Osteoblast (primary cell): ENCODE data around the gene FCER1G. TPM values are rescaled to one million over a fixed set of nuclear protein-coding genes. Genes with fewer than 3 reads are reported as not detected.

ENCODE experiments used
- DNase-seq: peaks from one replicate; pipeline ENCODE4 v3.0.0; 2011; ENCODE audit warnings: low spot score, mixed read lengths; ENCODE audit not compliant: insufficient read length; ENCODE audit errors: missing footprints
- H2AFZ ChIP-seq: 2 replicates; pipeline ENCODE4 v1.6.0; 2011; ENCODE audit warnings: mild to moderate bottlenecking, low read length
- H3K27ac ChIP-seq: 2 replicates; pipeline ENCODE4 v1.5.1; 2011; ENCODE audit warnings: mild to moderate bottlenecking, low read depth, low read length, moderate library complexity
- H3K27me3 ChIP-seq: 2 replicates; pipeline ENCODE4 v1.6.0; 2012; ENCODE audit warnings: mild to moderate bottlenecking, control low read depth, inconsistent platforms, low read length, moderate library complexity; ENCODE audit not compliant: insufficient read depth
- H3K36me3 ChIP-seq: 2 replicates; pipeline ENCODE4 v1.5.1; 2011; ENCODE audit warnings: mild to moderate bottlenecking, low read length, control low read depth, moderate library complexity; ENCODE audit not compliant: insufficient read depth
- H3K4me1 ChIP-seq: 2 replicates; pipeline ENCODE4 v1.5.1; 2011; ENCODE audit warnings: mild to moderate bottlenecking, low read length, control low read depth, moderate library complexity; ENCODE audit not compliant: insufficient read depth
- H3K4me2 ChIP-seq: 2 replicates; pipeline ENCODE4 v1.6.0; 2011; ENCODE audit warnings: mild to moderate bottlenecking, low read length; ENCODE audit not compliant: insufficient read depth
- H3K4me3 ChIP-seq: fragments of 200-600 bp; sonication (generic); 3 replicates; pipeline ENCODE4 v1.5.1; 2012; ENCODE audit warnings: mild to moderate bottlenecking, low read length, inconsistent platforms; ENCODE audit not compliant: insufficient read depth
- H3K79me2 ChIP-seq: 2 replicates; pipeline ENCODE4 v1.6.0; 2012; ENCODE audit warnings: mild to moderate bottlenecking, low read length, control low read depth, inconsistent platforms; ENCODE audit not compliant: insufficient read depth
- H3K9me3 ChIP-seq: 2 replicates; pipeline ENCODE4 v1.5.1; 2011; ENCODE audit warnings: low read depth, low read length, control low read depth
- H4K20me1 ChIP-seq: 2 replicates; pipeline ENCODE4 v1.6.0; 2012; ENCODE audit warnings: mild to moderate bottlenecking, low read length, control low read depth; ENCODE audit not compliant: insufficient read depth
- CTCF ChIP-seq: IDR thresholded peaks from 2 replicates; pipeline ENCODE4 v1.5.1; 2011; ENCODE audit warnings: mild to moderate bottlenecking, low read depth, low read length, moderate library complexity; ENCODE audit errors: extremely low read depth
- total RNA-seq: library from RNA; depleted of rRNA; stranded (reverse); fragments of >200 nt; gene quantifications from 2 replicates; pipeline ENCODE4 v1.2.3, GENCODE V29; 2012

Gene FCER1G
- total RNA-seq, 1 donor: 0.72 TPM

DNA sequence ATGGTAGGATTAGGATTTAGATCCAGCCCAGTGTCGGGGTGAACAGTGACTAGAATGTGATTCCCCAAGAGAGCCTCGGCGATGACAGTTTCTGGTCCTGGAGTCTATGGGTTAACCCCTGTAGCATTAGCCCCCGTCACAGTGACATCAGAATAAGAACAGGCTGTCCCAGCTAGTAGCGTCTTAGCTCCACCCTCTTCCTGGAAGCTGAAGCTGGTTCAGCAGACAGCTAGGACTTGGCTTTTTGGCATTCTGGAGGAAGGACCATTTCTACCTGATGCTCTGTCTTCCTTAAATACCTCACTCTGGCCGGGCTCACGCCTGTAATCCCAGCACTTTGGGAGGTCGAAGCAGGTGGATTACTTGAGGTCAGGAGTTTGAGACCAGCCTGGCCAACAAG lies 7.9 kb upstream of the FCER1G start:
- no peak overlapping the region for H3K4me2 ChIP-seq
- H3K36me3 ChIP-seq: peaks cover 61% of the 10 kb centered on the region
- no peak for TF ChIP-seq CTCF
- no peak for DNase-seq
- no peaks in the 10 kb centered on the region for H3K9me3 ChIP-seq
- peak overlapping the region; percentile 18 for H3K27ac ChIP-seq
- H4K20me1 ChIP-seq: peaks cover 2% of the 10 kb centered on the region
- H3K4me3 ChIP-seq: no peak overlapping the region
- H3K79me2 ChIP-seq: peaks cover 41% of the 10 kb centered on the region
- peaks cover 12% of the 10 kb centered on the region for H3K4me1 ChIP-seq
- H2AFZ ChIP-seq: no peak overlapping the region
- H3K27me3 ChIP-seq: no peaks in the 10 kb centered on the region

DNA sequence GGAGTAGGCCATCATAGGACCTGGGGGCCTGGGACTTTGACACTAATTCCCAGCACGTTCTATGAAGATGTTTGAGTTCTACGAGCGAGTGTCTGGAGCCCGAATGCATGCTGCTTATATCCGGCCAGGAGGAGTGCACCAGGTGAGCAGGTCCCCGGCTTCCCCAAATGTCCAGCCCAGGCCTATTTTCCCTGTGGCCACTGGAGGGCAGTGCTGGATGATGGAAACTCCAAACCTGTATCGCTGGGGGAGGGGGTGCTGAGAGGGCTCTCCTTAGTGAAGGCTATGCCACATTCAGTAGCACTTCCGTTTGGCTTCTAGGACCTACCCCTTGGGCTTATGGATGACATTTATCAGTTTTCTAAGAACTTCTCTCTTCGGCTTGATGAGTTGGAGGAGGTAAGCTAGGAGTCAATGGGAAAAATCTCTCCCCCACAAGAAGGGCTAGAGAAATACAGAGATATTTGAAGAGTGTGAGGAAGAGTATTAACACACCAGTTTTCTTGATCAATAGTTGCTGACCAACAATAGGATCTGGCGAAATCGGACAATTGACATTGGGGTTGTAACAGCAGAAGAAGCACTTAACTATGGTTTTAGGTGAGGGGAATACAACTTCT lies 5.2 kb upstream of the FCER1G start:
- no peak overlapping the region for H3K27ac ChIP-seq
- H3K9me3 ChIP-seq: no peaks in the 10 kb centered on the region
- no peak overlapping the region for H3K4me3 ChIP-seq
- peak; percentile 95 for TF ChIP-seq CTCF
- peaks cover 16% of the 10 kb centered on the region for H3K79me2 ChIP-seq
- peaks cover 2% of the 10 kb centered on the region for H4K20me1 ChIP-seq
- H3K27me3 ChIP-seq: no peaks in the 10 kb centered on the region
- H3K36me3 ChIP-seq: peaks cover 73% of the 10 kb centered on the region
- H3K4me1 ChIP-seq: peaks cover 5% of the 10 kb centered on the region
- no peak overlapping the region for H2AFZ ChIP-seq
- no peak overlapping the region for H3K4me2 ChIP-seq
- peak; percentile 86 for DNase-seq

DNA sequence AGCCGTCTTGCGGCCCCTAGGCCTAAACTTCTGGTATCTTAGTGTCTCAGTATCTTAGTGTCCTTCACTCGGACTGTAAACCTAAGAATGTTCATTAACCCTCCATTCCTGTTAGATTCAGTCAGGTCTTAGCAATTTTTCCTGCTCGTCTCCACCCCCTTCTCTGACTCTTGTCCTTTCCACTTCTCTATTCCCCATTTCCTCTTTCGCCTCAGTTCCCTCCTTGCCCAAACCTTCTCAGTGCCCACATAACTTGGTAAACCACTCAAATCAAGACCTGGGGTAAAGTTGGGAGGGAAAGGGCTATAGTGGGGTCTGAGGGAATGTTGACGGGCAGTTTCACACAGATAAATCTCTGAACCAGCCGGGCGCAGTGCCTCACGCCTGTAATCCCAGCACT lies 726 bp upstream of the FCER1G start:
- TF ChIP-seq CTCF: no peak
- H3K4me1 ChIP-seq: peaks cover 24% of the 10 kb centered on the region
- peaks cover 49% of the 10 kb centered on the region for H3K36me3 ChIP-seq
- no peak for DNase-seq
- H3K9me3 ChIP-seq: no peaks in the 10 kb centered on the region
- no peaks in the 10 kb centered on the region for H3K79me2 ChIP-seq
- peaks cover 2% of the 10 kb centered on the region for H4K20me1 ChIP-seq
- H3K27ac ChIP-seq: no peak overlapping the region
- H2AFZ ChIP-seq: no peak overlapping the region
- H3K27me3 ChIP-seq: no peaks in the 10 kb centered on the region
- H3K4me2 ChIP-seq: no peak overlapping the region
- no peak overlapping the region for H3K4me3 ChIP-seq

DNA sequence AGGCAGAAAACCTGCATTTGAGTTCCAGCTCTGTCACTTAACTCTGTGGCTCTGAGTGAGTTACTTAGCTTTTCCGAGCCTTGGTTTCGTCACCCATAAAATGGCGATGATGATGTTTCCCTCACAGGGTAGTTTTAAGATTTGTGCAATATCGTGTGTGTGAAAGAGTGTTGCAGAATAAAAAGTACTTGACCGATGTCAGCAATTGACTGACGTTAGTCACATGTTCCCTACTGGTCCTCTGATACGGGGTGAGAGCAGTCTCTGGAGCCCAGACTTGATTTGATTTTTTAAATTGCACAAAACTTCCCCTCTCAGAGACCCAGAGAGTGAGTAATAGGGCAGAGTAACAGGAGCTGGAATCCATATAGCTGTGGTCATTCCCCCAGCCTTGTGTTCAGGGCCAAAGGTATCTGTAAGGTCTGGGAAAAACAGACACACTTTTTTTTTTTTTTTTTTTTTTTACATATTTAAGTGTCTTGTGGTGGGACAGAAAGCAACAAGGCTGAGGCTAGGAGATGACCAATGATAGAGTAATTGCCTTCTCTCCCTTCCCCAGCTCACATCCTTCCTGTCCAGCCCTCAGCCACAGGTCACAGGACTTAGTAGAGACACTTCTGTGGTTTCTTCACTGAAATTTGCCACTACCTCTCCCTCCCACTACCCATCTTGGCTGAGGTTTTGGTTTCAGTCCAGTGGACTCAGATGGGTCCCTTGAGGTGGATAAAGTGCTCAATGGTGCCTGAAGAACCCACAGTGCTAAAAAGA lies 2.0 kb downstream of the FCER1G start:
- peak; percentile 90 for DNase-seq
- Histone ChIP-seq H3K4me2 (peak overlapping the region; percentile 77), H3K9me3 (no peaks in the 10 kb centered on the region), H3K27ac (peak overlapping the region; percentile 97), H3K4me1 (peaks cover 24% of the 10 kb centered on the region), H4K20me1 (no peaks in the 10 kb centered on the region), H3K4me3 (peak overlapping the region; percentile 43), H3K27me3 (no peaks in the 10 kb centered on the region), H3K36me3 (peaks cover 22% of the 10 kb centered on the region), H3K79me2 (no peaks in the 10 kb centered on the region), H2AFZ (peak overlapping the region; percentile 73)
- TF ChIP-seq CTCF: no peak
